ENCODE data around the gene ACP6. TPM values are rescaled to one million over a fixed set of nuclear protein-coding genes. Genes with fewer than 3 reads are reported as not detected.

Gene ACP6
- 1 to 10 TPM; 7.7 to 9.4 (median 7.8) TPM for total RNA-seq
- 6.0 TPM for total RNA-seq (2013)

- DNase-seq, result peak; percentile 67 to 92
- no peak for TF ChIP-seq CTCF (IDR thresholded peaks at IDR 0.05)
Observed at GRCh38 chr1:147670319-147671001, at the start of gene ACP6. Gene ACP6 (minus strand): TSS chr1:147670524. CDS start chr1:147670048, 476 bp downstream.

GRCh38 chr1:147719711-147720225 lies 49.4 kb upstream of the ACP6 start:
- H3K4me3 Mint-ChIP-seq, result no peak overlapping the region
- DNase-seq, result no peak
- no peak for ATAC-seq
- peaks cover 39 to 48% of the 10 kb centered on the region in 2 donors for H3K27me3 Mint-ChIP-seq (ENCODE audit: low read depth in 2 of 2)
- no peaks in the 10 kb centered on the region for H3K9me3 Mint-ChIP-seq
- Histone ChIP-seq H3K36me3 (ENCODE audit: control insufficient read depth, insufficient read depth, low read length) (no peaks in the 10 kb centered on the region), H3K4me1 (ENCODE audit: control insufficient read depth, insufficient read depth, low read length) (no peaks in the 10 kb centered on the region), H3K27me3 (ENCODE audit: control insufficient read depth, insufficient read depth, low read length) (no peaks in the 10 kb centered on the region), H3K4me3 (ENCODE audit: low read length) (no peak overlapping the region), H3K27ac (ENCODE audit: low read length) (no peak overlapping the region), H3K9me3 (ENCODE audit: control insufficient read depth, insufficient read depth, low read length) (peaks cover 4% of the 10 kb centered on the region)
- no peak overlapping the region for H3K27ac Mint-ChIP-seq
- no peak for TF ChIP-seq CTCF (IDR thresholded peaks at IDR 0.05)
- peaks cover 4 to 5% of the 10 kb centered on the region in 2 donors for H3K4me1 Mint-ChIP-seq
- 85% methylated on average over 6 of the region's 7 CpGs for WGBS (ENCODE audit: insufficient coverage)
- intact Hi-C loops (cut with micrococcal nuclease), result loop anchor here (10.0 kb wide), 1 partner anchor 175 kb away; no protein-coding TSS in a partner anchor
- no peaks in the 10 kb centered on the region for H3K36me3 Mint-ChIP-seq

More at GRCh38 chr1:147670319-147671001, at the start of gene ACP6:
- Histone ChIP-seq H3K9me3 (ENCODE audit: control insufficient read depth, insufficient read depth, low read length) (no peaks in the 10 kb centered on the region), H3K4me1 (ENCODE audit: control insufficient read depth, insufficient read depth, low read length) (peaks cover 14% of the 10 kb centered on the region), H3K27me3 (ENCODE audit: control insufficient read depth, insufficient read depth, low read length) (no peaks in the 10 kb centered on the region), H3K36me3 (ENCODE audit: control insufficient read depth, insufficient read depth, low read length) (no peaks in the 10 kb centered on the region), H3K27ac (ENCODE audit: low read length) (no peak within 1 kb of the TSS), H3K4me3 (ENCODE audit: low read length) (peak within 1 kb of the TSS; percentile 69)
- WGBS (ENCODE audit: insufficient coverage), result under 1% methylated on average over 36 of the region's 36 CpGs
- H3K4me1 Mint-ChIP-seq, result peaks cover 11 to 15% of the 10 kb centered on the region in 2 donors
- peaks cover 10 to 14% of the 10 kb centered on the region in 2 donors for H3K27me3 Mint-ChIP-seq (ENCODE audit: low read depth in 2 of 2)
- intact Hi-C loops (cut with micrococcal nuclease), result no loop called here
- no peaks in the 10 kb centered on the region for H3K36me3 Mint-ChIP-seq
- peak; percentile 92 to 95 (median 94) for ATAC-seq
- H3K4me3 Mint-ChIP-seq, result peak within 1 kb of the TSS; percentile 94
- peak within 1 kb of the TSS; percentile 48 to 78 for H3K27ac Mint-ChIP-seq
- no peaks in the 10 kb centered on the region for H3K9me3 Mint-ChIP-seq

GRCh38 chr1:147719029-147719698 lies 48.8 kb upstream of the ACP6 start:
- intact Hi-C loops (cut with micrococcal nuclease), result no loop called here
- peaks cover 4% of the 10 kb centered on the region for H3K9me3 ChIP-seq (ENCODE audit: control insufficient read depth, insufficient read depth, low read length)
- peaks cover 4 to 5% of the 10 kb centered on the region in 2 donors for H3K4me1 Mint-ChIP-seq
- ATAC-seq (no peak), DNase-seq (no peak)
- H3K36me3 ChIP-seq (ENCODE audit: control insufficient read depth, insufficient read depth, low read length), result no peaks in the 10 kb centered on the region
- no peak overlapping the region for H3K27ac ChIP-seq (ENCODE audit: low read length)
- H3K36me3 Mint-ChIP-seq, result no peaks in the 10 kb centered on the region
- no peaks in the 10 kb centered on the region for H3K4me1 ChIP-seq (ENCODE audit: control insufficient read depth, insufficient read depth, low read length)
- no peak for TF ChIP-seq CTCF (IDR thresholded peaks at IDR 0.05)
- H3K4me3 Mint-ChIP-seq, result no peak overlapping the region
- H3K9me3 Mint-ChIP-seq, result no peaks in the 10 kb centered on the region
- no peak overlapping the region for H3K4me3 ChIP-seq (ENCODE audit: low read length)
- WGBS (ENCODE audit: insufficient coverage), result 95% methylated on average over 7 of the region's 7 CpGs
- no peaks in the 10 kb centered on the region for H3K27me3 ChIP-seq (ENCODE audit: control insufficient read depth, insufficient read depth, low read length)
- peaks cover 45 to 54% of the 10 kb centered on the region in 2 donors for H3K27me3 Mint-ChIP-seq (ENCODE audit: low read depth in 2 of 2)
- H3K27ac Mint-ChIP-seq, result no peak overlapping the region
